GM19043 (cell line): ENCODE measurements around the gene KRTAP19-8.

Experiments used
- ATAC-seq: cut with Tn5 transposase; IDR thresholded peaks from one replicate; pipeline ENCODE4 v1.9.1; 2021; ENCODE audit warnings: low read depth; ENCODE audit not compliant: unreplicated experiment

The KRTAP19-8 gene

GRCh38 chr21:31012133-31013089 is 25.9 kb downstream of the KRTAP19-8 start:
- no peak for ATAC-seq

- no peak for ATAC-seq
Measured at GRCh38 chr21:31011412-31011811, 26.9 kb downstream of the KRTAP19-8 start.

- ATAC-seq: no peak
Measured at GRCh38 chr21:31008355-31008754, 29.9 kb downstream of the KRTAP19-8 start.

- no peak for ATAC-seq
Measured at GRCh38 chr21:31005019-31005418, 33.3 kb downstream of the KRTAP19-8 start.

DNA sequence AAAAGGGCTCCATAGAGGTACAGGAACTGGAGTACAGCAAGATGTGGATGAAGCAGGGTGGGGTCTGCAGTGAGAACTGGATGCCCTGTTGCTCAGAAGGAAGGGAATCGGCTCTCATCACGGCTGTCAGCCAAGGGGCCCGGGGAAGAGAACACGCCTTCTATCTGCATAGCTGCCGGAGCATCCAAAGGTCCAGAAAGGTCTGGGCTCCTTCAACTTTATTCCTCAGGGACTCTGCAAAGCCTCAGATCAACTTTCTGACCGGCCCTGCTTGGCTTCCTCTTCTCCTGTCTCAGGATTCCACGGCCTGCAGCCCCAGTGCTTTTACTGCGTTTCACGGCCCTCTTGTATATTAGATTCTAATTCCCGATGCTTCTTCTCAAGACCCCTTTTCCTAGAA is 34.8 kb downstream of the KRTAP19-8 start:
- ATAC-seq: no peak

DNA sequence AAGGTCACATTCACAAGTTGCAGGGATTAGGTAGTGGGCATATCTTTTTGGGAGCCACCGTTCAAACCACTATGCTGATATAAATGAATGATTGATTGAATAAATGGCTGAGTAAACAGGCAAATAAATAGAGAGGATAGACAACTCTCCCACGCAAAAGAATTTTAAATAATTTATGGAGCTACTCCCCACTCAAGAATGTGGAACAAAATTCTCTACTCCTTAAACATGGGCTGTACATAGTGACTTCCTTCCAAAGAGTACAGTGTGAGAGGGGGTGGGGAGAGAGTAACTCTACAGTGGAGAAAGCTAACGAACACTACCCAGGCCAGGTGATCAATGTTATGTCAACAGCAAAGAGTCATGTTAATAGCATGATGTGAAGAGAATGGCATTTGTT is 40.7 kb downstream of the KRTAP19-8 start:
- no peak for ATAC-seq

DNA sequence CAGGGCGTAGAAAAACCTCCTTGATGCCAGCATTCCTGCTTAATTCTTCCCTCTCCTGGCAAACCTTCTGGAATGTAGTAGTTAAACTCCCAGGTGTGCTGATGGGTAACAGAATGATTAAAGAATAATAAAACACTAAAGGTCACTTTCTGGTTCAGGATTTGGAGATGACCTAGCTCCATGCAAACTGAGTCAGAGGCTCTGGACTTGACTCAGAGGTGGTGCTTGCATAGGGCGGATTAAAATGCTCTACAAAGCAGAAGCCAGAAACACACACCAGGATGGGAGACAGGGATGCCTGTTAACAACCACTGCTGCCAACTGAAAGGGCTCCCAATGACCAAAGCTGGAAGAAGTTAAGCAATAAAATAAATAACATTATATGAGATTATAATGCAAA is 41.5 kb downstream of the KRTAP19-8 start:
- ATAC-seq: no peak

- ATAC-seq: no peak
Measured at GRCh38 chr21:30994932-30995331, 43.3 kb downstream of the KRTAP19-8 start.

DNA sequence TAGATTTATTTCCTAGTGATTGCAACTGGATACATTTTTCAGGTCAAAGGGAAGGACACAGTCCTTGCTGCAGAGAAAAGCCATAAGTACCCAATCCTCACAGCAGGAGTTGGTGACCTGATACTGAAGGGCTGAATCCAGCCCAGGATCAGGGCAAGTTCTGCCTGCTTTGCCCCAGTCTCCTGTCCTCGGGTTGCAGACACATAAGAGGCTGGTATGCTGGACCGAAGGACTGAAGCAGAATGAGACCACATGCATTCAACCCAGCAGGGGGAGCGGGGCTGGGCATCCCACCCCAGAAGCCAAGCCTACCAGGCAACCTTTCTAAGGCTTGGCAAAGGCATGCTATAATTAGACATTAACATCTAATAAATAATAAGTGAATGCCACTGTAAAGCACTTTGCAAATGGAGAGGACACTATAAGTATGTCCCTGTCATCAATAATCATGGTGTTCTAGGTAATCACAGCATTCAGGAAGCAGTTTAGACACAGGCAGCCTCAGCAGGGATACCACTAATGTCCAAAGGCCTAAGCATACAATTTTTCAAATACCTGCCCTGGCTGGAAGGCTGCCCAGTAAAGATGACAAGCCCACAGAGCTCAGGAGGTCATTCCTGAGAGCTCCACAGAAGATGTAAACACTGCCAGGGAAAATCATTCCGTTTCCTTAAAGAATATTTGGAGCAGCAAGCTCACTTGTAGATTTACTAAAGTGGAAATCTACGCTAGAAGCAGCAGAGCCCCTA is 47.6 kb downstream of the KRTAP19-8 start:
- ATAC-seq: no peak

- no peak for ATAC-seq
Measured at GRCh38 chr21:30988706-30989105, 49.6 kb downstream of the KRTAP19-8 start.
